ENCODE measurements around the gene HSD11B1. TPM values are rescaled to one million over a fixed set of nuclear protein-coding genes. Genes with fewer than 3 reads are reported as not detected.

The HSD11B1 gene
- total RNA-seq, 1 donor from 2014 or later, result 0.75 TPM

- TF ChIP-seq CTCF (conservative IDR thresholded peaks at IDR 0.05; ENCODE audit: low read depth, low read length), result no peak
- no peak for DNase-seq (ENCODE audit: low read depth)
- no peak overlapping the region for H3K4me3 ChIP-seq (ENCODE audit: low read depth, low read length)
These were observed 1.8 kb upstream of the HSD11B1 start for GRCh38 chr1:209702832-209703231.

- TF ChIP-seq CTCF (conservative IDR thresholded peaks at IDR 0.05; ENCODE audit: low read depth, low read length), result no peak
- no peak overlapping the region for H3K4me3 ChIP-seq (ENCODE audit: low read depth, low read length)
- DNase-seq (ENCODE audit: low read depth), result no peak
These were observed 677 bp upstream of the HSD11B1 start for GRCh38 chr1:209703834-209704504.

- no peak overlapping the region for H3K4me3 ChIP-seq (ENCODE audit: low read depth, low read length)
- DNase-seq (ENCODE audit: low read depth), result no peak
- no peak for TF ChIP-seq CTCF (conservative IDR thresholded peaks at IDR 0.05; ENCODE audit: low read depth, low read length)
These were observed 470 bp downstream of the HSD11B1 start for GRCh38 chr1:209705033-209705598.

- TF ChIP-seq CTCF (conservative IDR thresholded peaks at IDR 0.05; ENCODE audit: low read depth, low read length), result no peak
- DNase-seq (ENCODE audit: low read depth), result no peak
These were observed 2.0 kb downstream of the HSD11B1 start for GRCh38 chr1:209706622-209707021.

GRCh38 chr1:209707308-209707707 lies 2.7 kb downstream of the HSD11B1 start:
- no peak for DNase-seq (ENCODE audit: low read depth)
- no peak for TF ChIP-seq CTCF (conservative IDR thresholded peaks at IDR 0.05; ENCODE audit: low read depth, low read length)
- no peak overlapping the region for H3K4me3 ChIP-seq (ENCODE audit: low read depth, low read length)

More at GRCh38 chr1:209706622-209707021, 2.0 kb downstream of the HSD11B1 start:
- no peak overlapping the region for H3K4me3 ChIP-seq (ENCODE audit: low read depth, low read length)

- no peak for DNase-seq (ENCODE audit: low read depth)
- TF ChIP-seq CTCF (conservative IDR thresholded peaks at IDR 0.05; ENCODE audit: low read depth, low read length), result no peak
- no peak overlapping the region for H3K4me3 ChIP-seq (ENCODE audit: low read depth, low read length)
These were observed 3.7 kb downstream of the HSD11B1 start for GRCh38 chr1:209708297-209708696.

GRCh38 chr1:209710093-209710492 lies 5.4 kb downstream of the HSD11B1 start:
- no peak for DNase-seq (ENCODE audit: low read depth)
- no peak for TF ChIP-seq CTCF (conservative IDR thresholded peaks at IDR 0.05; ENCODE audit: low read depth, low read length)
- H3K4me3 ChIP-seq (ENCODE audit: low read depth, low read length), result no peak overlapping the region

Data from epithelial cell of proximal tubule (primary cell).